DMS53 (cell line): Measurements from ENCODE around the gene WNT9A.

Experiments used
- DNase-seq: peaks from one replicate; lab custom pipeline; 2025; lab: John Stamatoyannopoulos, UW

Gene WNT9A

GRCh38 chr1:227897704-227898438 lies 49.9 kb downstream of the WNT9A start:
- DNase-seq, result no peak

GRCh38 chr1:227896710-227897655 lies 50.7 kb downstream of the WNT9A start:
- DNase-seq, result no peak

GRCh38 chr1:227895828-227896685 lies 51.7 kb downstream of the WNT9A start:
- no peak for DNase-seq

- no peak for DNase-seq
Observed at GRCh38 chr1:227894831-227895451, 52.8 kb downstream of the WNT9A start.

- DNase-seq, result no peak
Observed at GRCh38 chr1:227893949-227894721, 53.6 kb downstream of the WNT9A start.

- no peak for DNase-seq
Observed at GRCh38 chr1:227893300-227893948, 54.3 kb downstream of the WNT9A start.

GRCh38 chr1:227892489-227893299 lies 55.0 kb downstream of the WNT9A start:
- no peak for DNase-seq

GRCh38 chr1:227891955-227892488 lies 55.7 kb downstream of the WNT9A start:
- no peak for DNase-seq

- DNase-seq, result peak; percentile 71
Observed at GRCh38 chr1:227891223-227891954, 56.3 kb downstream of the WNT9A start.

GRCh38 chr1:227890451-227891222 lies 57.1 kb downstream of the WNT9A start:
- no peak for DNase-seq

- no peak for DNase-seq
Observed at GRCh38 chr1:227889863-227890405, 57.8 kb downstream of the WNT9A start.

- DNase-seq, result peak; percentile 33
Observed at GRCh38 chr1:227889047-227889862, 58.5 kb downstream of the WNT9A start.

- DNase-seq, result no peak
Observed at GRCh38 chr1:227888404-227889046, 59.2 kb downstream of the WNT9A start.

- no peak for DNase-seq
Observed at GRCh38 chr1:227887697-227888403, 59.9 kb downstream of the WNT9A start.

GRCh38 chr1:227886993-227887696 lies 60.6 kb downstream of the WNT9A start:
- peak; percentile 58 for DNase-seq
